GM18873 (cell line): ENCODE results near the gene MYLK2.

Experiments used
- ATAC-seq: cut with Tn5 transposase; IDR thresholded peaks from one replicate; pipeline ENCODE4 v1.9.1; 2021; ENCODE audit warnings: mild to moderate bottlenecking, moderate library complexity, moderate number of reproducible peaks; ENCODE audit not compliant: unreplicated experiment, low FRiP score

The MYLK2 gene

DNA sequence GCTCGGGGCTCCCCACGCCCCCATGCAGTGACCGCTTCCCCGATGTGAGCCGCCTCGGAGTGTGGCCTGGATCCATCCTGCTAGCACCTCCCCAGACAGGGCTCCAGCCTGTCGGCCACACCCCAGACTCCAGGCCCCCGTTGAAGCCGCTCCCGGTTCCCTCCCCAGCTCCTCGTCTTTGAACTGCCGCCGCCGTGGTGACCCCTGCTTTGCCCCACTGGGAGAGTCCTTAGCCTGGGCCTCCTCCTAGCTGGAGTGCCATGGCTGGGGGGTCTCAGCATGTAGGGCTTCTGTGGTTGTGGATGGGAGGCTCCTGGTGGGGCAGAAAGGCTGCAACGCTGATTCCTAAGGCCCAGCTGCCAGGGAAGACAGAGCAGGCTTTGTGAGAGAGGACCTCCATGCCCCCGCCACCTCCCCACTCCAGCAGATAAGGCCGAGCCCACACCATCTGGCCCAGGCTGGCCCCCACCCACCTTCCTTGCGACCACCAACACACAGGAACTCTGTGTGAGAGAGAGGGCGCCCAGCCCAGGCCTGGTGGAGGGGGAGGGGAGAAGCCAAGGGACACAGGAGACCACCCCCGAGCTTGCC, 14.9 kb downstream of the MYLK2 start:
- ATAC-seq: no peak

DNA sequence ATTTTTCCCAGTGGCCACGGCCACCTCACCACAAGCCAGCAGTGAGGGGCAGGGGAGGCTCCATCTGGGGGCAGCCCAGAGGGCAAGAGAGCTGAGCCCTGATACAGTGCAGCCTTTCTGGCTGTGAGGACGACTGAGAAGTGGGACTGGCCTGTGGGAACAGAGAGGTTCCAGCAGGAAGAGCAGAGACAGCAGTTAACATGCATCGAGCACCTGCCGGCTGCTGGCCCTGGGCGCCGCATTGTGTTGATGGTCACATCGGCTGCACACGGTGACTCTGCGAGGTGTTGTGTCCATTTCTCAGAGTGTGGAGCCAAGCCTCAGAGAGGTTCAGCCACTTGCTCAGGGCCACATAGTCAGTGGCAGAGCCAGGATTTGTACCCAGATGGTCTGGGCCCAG, 16.4 kb downstream of the MYLK2 start:
- no peak for ATAC-seq

DNA sequence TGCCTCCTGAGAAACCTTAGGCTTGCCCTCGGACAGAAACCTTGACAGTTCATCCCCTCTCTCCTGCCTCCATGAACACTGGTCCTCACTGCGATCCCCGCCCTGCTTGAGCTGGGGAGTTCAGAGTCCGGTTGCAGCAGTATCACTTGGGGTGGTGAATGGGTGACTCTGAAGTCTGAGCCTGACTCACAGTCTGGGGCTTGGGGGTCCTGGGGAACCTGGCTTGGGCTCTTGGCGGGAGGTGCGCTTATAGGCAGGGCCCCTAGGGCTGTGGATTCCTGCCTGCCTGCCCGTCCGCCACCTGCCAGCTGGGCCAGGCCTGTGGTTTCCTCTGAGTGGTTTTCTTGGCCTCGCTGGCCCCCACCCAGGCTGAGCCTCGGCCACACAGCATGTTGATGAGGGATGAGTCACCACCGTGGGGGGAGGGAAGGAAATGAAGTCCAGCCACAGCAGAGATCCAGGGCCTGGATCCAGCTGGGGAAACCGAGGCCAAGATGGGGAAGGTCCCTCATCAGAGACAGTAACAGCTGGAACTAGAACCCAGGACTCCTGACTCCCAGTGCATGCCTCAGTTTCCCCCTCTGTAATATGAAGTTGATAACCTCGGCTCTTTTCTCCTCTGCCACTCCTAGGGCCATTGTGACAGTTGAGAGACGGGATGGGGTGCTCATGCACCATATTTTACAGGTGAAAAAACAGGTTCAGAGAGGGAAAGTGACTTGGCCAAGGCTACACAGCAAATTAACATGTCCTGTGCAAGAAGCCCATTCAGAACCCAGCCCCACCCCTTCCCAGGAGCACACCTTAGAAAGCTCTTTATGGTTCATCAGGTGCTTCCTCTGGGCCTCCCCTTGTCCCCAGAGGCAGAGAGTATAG, 17.1 kb downstream of the MYLK2 start:
- peak; percentile 60 for ATAC-seq

DNA sequence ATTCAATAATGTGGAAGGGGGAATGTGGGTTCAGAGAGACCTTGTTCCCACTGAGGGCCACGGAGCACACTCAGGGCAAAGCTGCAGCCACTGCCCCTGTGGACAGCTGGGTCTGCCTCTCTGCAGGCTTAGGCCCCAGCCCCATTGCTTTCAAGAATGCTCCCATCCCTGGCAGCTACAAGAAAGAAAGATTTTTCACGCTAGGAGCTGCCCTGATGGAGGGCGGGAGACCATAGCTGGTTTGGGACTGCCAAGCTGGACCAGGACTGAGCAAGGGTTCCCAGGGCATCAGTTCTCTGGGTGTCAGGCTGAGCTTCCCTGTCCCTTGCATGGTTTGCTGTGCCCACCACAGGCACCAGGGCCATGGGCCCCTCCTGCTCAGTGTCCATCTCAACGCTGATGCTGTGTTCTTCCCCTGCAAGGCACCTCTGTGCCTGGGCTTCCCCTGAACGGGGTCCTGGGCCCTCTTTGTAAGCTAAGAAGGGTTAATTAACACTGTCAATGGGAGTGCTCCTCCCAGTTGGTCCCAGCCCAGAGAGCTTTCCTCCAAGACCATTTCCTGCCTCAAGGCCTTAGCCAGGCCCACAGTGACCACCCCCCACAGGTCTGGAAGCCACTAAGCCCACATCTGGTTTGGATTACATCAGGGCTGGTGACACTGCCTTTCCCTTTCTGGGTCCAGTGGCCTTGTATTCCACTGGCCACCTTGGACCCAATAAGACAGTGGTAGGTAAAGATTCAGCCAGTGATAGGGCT, 17.9 kb downstream of the MYLK2 start:
- no peak for ATAC-seq

DNA sequence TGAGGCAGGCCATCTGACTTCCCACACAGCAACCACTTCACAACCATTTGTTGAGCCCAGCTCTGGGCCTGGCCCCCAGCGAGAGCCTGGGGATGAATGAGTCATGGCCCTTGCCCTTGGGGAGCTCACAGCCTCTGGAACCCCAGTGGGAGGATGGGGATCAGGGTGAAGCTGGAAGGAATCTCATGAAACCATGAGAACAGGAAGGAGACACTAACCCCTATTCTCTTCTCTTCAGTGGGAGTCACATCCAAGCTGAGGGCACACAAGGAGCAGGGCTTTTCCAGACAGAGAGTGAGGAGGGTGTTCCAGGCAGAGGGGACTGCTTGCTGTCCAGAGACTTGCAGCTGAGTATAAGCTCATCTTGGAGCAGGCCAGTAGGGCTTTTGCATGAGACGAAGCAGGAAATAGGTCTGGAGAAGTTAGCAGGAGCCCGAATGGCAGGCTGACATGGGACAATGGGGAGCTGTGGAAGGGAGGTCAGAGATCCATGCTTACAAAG, 18.8 kb downstream of the MYLK2 start:
- no peak for ATAC-seq

DNA sequence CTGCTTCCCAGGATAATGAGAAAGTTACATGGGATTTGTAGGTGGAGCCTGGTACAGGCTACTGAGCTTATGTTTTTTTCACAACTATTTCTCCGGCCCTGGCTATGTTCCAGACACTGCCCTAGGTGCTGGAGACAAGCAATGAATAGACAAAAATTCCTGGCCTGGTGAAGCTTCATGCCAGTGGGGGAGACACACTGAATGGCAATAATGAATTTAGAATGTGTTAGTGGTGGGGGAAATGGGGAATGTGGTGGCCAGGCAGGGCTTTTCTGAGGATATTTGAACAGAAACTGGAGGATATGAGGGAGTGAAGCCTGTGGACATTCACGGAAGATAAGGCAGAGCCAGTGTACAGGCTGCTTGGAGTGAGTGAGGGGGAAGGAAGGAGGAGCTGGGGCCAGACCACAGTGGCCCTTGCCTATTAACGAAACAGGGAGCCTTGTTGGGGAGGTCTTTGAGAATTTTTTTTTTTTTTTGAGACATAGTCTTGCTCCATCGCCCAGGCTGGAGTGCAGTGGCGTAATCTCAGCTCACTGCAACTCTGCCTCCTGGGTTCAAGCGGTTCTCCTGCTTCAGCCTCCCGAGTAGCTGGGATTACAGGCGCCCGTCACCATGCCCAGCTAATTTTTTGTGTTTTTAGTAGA, 19.6 kb downstream of the MYLK2 start:
- no peak for ATAC-seq

DNA sequence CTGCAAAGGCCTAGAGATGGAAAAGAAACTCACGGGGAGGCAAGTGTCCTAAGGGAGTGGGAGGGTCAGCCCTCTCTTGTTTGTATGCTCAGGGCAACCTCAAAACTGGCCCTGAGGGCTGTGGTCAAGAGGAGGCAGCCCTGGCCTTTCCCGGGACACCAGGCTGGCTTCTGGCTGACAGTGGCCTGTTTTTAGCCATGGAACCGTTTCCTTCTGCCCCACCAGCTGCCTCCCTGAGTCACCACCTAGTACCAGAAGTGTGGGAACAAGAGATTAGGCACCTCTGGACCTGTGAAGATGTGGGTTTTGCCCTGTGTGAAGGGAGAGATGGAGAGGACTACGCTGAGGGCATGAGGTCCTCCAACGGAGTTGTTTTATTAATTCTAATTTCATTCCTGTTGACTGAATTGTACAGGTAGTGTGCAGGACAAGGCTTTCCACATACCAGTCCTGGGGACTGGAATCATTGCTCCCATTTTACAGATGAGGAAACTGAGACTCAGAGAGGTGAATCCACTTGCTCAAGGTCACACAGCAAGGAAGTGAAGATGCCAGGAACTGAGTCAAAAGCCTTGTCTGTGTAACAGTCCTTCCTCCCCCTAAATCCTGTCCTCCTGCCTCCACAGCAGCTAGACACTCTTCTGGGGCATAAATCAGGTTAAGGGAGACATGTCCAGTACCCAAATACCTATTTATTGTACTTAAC, 20.8 kb downstream of the MYLK2 start:
- no peak for ATAC-seq

DNA sequence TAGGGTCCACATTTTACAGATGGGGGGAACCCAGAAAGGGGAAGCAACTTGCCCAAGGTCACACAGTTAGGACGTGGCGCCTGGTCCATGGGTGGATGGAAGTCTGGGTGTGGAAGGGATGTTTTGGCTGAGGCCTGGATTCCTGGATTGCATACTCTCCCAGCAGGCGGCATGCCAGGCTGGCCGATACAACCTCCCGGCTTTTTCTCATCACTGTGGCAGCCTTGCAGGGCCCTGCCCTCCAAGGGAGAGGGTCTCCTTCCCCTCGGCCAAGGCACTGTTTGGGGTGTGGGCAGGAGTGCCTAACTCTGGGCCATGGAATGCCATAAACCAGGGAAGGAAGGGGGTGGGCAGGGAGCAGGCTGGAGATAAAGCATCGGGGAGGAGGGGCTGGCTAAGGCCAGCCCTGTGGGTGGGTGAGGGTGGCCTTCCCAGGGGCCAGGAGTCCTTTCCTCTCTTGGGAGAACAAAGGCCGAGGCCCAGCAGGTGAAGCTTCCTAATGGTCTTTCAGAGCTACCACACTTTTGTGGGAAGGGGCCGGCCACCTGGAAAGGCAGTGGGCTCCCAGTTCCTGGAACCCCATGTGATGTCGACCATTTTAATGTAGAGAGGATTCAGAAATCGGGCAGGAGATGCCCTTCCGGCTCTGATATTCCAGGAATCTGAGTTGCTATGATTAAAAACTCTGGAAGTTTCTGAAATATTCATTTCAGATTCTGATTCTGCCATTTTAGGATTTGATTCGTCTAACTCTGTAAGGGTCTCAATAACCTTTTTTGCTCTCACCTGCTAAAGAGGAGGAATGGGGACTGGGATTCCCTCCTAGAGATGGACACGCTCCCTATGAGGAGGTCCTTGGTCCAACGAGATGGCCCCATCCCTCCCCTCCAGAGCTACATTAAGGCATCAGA, 22.0 kb downstream of the MYLK2 start:
- no peak for ATAC-seq

DNA sequence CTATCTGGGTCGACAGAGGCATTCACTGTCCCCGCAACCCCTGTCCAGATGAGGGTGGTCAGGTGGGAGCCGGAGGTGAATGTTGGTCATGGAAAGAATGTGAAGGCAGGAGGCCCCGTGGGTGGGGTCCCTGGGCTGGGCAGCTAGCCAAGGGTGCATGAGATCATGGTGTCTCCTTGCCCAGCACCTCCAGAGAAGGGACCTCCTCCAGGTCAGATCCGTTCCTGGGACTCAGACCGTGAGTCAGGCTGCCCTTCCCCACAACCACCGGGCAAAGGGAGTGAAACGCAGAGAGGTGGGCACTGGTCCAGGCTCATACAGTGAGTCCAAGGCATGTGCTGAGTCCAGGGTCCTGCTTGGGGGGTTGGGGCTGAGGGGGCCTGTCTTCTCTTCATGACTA, 22.8 kb downstream of the MYLK2 start:
- ATAC-seq: no peak

DNA sequence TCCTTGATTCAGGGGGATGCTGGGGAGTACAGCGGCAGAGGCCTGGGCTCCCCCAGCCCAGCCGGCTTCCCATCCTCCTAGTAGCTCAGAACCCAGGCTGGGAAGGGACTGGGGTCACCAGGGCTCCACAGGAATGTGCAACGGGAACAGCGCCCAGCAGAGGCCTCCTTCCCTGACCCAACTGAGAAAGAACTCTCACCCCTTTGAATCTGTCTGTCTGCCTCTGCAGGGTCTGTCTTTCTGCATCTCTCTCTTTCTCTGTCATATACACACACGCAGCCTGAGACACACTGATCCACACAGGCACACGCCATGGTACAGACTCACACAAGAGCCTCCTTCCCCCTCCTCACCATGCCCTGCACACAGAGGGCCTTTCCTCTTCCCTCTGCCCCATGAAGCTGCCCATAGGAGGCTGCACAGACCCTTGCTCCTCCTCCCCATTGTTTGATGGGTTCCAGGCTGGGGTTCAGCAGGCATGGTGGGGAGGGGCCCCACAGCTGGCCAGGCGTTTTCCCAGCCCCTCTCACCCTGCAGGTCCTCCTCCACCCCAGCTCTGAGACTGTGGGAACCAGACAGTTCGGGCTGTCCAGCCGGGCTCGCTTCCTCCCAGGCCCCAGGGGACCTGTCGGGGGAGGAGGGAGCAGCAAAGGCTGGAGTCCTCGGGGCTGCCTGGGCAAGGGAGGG, 23.5 kb downstream of the MYLK2 start:
- ATAC-seq: no peak

DNA sequence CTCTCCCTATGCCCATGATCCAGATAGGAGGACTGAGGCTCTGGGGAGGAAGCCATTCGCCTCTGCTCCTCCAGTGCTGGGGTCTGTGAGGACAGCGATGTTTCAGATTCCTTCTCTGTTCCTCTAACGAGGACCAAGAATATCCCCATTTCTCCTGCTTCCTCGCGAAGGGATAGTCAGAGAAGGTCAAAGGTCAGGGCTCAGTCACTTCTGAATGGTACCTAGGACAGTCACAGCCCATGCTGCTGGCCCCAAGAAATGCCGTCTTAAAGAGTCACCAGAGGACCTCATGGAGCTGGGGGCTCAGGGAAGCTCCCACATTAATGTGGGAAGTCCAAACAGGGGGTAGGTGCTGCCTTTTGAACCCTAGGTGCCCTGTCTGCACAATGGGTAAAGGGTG, 24.1 kb downstream of the MYLK2 start:
- no peak for ATAC-seq

DNA sequence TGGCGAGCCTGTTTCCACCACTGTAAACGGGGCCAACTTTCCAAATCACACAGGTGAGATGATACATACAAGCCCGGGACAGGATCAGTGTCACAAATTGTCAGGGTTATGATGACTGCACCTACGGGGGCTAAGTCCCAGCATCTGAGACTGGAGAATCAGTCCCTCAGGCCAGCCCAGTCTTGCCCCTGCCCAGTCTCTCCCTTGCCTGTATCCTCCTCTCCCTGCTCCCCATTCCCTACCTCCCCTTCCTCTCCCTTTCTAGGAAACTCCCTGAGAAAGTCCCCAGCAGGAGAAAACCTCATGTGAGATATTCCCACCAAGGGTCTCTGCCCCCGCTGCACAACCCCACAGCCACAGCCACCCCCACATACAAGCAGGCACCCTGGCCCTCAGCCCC, 24.7 kb downstream of the MYLK2 start:
- no peak for ATAC-seq

DNA sequence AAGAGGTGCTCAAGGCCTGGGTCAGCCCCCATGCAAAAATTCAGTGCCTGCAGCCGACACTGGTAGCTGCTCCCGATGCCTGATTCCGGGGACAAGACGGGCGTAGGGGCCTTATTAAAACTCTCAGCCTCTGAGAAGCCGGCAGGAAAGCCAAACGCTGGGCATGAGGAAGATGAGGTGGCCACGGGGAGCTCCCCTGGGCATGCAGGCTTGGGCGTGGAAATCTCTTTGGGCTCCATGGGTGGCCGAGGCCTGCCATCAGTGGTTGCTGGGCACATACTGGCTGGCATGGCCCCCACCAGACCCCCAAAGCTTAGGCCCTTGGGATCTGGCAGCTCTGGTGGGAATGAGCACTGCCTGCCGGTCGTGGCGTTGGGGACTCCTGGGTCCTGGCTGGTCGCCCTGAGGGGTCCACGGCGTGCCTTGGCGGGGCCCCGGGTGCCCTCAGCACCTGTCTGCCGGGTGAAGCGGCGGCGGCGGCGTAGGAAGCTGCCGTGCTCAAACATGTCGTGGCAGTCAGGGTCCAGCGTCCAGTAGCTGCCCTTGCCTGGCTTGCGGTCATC, 25.7 kb downstream of the MYLK2 start:
- no peak for ATAC-seq

DNA sequence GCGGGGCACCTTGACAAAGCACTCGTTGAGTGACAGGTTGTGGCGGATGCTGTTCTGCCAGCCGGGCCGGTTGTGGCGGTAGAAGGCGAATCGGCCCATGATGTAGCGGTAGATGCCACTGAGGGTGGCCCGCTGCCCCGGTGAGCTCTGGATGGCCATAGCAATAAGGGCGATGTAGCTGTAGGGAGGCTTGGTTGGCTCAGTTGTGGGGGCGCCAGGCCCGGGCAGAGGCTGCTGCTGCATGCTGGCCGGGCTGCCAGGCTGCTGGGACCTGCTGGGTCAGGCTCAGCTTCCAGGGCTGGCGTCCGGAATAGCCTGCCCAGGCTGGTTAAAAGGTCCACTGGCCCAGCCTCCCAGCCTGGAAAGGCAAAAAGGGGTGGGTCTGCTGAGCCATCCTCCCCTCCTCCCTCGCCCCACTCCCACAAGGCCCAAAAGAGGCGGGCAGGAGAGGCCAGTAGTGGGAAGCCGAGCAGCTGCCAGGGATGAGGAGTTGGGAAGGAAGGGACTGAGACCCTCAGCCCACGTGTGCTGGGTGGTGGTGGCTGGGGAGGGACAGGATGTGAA, 26.2 kb downstream of the MYLK2 start, which contains the start of gene FOXS1:
TSS of gene FOXS1 (minus strand) at position 305 of the 564 bp plus-strand sequence. CDS start at position 243, 62 bp downstream.
- ATAC-seq: no peak

DNA sequence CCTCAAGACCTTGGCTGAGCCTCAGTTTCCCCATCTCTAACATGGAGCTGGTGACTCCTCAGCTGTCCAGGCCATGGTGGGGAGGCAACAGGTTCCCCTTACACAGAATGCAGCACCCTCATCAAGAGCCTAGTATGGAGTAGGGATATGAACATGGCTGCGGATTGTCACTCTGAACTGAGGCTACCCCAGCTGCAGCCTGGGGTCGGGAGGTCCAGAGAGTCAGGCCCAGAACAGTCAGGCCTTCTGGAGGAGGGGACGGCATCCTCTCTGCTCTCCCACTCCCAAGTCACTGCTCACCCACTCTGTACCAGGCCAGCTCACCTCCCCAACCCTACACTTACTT, 27.6 kb downstream of the MYLK2 start:
- ATAC-seq: no peak

DNA sequence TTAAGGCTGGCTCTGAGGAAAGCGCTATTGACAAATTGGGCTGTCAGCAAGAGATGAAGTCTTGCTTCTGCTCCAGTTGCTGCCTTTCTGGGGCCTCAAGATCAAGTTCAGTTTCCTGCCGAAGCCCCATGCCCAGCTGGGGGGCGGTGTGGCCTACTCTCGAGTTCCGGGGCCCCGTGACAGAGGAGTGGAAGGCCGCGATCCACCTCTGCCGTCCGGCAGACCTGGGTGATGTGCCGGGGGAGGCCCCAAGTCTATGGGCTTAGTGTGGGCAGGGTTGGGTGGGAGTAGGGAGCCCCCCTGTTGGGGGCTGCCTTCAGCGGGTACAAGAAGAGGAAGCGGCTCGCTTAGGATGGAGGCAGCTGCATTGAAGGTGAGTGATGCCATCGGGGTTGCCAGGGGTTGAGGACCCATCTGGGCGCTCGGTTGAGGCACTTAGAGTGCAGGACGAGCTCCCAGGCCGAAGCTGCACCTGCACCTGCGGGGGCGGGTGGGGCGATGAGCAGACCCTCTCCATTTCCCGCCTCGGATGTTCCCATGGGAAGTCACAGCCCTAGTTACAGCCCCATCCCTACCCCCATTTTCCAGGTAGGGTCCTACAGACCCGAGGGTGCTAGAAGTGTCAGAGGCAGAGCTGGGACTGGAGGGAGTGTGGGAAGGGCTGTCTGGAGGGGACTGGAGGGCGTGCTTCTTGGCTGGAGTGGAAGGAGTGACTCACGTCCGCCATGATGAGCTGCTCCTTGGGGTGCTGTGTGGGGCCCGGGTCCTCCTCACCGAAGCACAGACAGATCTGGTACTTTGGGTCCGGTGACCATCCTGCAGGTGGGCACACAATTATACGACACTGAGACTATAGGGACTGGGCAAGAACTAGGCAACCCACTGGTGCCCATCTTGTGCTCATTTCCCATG, 29.2 kb downstream of the MYLK2 start:
- no peak for ATAC-seq
